ENCODE results near the gene NSG1.

NSG1 gene

DNA sequence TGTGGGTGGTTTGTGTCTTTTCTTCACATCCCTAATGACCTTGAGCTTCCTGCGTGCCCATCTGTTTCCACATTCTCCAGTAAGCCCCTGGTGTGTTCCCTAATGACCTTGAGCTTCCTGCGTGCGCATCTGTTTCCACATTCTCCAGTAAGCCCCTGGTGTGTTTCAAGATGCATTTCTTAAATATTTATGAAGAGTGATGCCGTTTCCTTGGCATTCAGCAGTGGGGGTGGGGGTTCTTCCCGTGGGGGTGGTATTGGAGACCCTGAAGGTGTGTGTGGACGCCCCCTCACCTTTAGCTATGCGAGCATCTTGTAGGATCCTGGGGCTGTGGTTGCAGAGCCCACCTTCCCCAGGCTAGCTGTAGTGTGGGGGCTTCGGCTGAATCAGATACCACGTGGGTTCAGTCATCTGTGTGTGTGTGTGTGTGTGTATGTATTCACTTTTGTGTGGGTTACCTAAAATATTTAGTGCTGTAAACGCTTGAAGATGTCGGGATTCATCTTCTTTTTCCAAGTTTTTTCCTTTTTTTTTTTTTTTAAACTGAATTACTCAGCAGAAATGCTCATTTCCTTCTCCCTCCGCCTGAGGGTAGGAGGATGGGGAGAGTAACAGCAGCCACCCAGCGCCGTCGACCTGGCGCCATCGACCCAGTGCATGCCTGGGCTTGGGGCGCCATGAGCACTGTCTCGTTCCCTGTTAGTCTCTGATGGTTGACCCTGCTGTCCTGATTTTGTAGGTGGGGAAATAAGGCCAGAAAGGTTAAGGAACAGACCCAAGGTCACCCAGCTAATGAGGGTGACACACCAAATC, 9.9 kb downstream of the NSG1 start:
- DNase-seq = no peak

DNA sequence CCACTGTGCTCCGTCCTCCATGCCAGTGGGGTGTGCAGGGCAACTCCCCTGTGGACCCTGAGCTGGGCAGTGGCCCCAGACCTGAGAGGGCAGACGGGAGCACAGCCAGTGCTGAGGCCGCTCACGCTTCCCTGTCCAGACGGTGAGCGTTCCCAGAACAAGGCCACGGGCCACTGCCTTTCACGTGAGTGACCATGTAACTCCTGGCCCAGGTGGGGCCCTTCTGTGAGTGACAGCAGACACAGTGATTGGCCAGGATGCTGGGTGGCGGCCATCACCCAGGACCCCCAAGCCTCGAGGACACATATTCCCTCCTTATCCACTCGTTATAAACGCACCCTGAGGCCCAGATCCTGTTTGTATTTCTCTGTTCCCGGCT, 10.5 kb downstream of the NSG1 start:
- no peak for DNase-seq

- no peak for DNase-seq
Observed at GRCh38 chr4:4398430-4398829, 11.5 kb downstream of the NSG1 start.

- no peak for DNase-seq
Observed at GRCh38 chr4:4401036-4401435, 14.1 kb downstream of the NSG1 start.

DNA sequence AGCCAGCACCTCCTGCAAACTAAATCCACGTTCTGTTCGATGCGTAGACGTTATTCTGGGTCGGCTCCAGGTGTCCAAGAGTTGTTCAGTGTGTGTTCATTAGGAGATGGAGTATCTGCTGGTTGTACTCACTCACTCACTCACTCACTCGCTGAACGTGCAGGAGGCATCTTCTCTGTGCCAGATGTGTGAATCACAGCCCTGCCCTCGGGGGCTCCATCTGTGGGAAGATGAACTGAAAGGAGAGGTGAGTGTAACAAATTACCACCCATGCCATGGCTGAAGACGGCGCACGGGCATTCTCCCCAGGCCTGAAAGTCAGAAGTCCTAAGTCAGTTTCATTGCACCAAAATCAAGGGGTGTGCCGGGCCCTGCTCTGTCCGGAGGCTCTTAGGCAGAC, 16.1 kb downstream of the NSG1 start:
- no peak for DNase-seq

DNA sequence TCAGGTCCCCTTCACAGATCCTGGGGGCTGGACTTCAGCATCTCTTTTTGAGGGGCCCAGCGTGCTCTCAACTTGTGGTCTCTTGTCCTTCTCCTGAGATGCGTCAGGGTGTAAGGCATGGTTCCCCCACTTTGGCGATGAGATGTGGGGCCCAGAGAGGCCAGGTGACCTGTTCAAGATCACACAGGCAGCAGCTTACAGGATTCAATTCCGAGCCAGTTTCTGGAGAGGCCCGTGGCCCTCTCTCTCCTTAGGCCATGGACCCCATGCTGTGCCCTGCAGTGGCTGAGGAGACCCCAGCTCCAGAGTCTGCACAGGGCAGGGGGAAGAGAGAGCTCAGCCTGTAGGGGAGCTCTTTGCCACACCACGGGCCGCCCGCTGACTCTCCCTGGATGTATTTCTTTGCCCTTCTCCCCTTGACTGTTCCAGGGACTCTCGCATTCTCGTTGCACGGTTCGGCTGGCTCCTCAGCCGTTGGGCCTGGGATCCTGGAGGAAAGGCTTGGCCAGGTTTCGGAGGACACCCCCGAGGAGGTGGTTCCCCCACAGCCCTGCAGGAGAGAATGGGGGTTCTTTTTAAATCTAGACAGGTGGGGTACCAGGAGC, 18.6 kb downstream of the NSG1 start:
- no peak for DNase-seq

DNA sequence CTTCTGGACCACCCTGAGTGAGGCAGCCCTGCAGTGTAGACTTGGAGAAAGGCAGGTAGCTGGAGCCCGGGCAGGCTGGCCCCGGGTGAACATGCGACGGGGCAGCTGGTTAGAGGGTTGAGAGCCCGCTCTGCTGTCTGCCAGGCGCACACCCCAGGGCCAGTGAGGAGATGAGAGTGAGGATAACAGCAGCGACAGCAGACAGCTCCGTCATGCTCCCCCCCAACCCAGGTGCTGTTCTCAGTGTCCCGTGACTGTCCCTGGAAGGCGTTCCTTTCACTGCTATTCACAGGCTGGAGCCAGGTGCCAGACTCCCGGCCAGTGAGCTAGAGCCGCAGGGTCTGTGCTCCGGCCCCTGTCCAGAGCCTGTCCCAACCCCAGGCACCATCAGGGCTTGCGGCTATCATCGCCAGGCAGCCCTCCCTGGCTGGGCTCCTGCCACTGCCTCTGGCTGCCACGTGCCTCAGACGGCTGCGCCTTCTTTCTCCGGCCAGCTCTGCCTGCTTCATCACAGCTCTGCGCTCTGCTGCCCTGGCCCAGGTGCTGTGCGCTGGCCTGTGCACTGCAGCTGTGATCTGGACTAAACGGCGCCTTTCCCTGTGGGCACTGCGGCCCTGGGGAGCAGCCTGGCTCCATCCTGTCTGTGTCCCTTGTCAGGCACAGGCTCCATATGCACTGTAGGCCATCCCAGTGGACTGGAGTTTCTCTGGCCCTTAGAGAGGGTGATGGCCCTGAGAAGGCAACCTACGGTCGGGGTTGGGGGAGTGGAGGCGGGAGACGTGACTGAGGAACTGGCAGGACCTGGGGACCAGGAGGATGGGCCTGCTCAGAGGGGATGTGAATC, 19.8 kb downstream of the NSG1 start:
- DNase-seq = no peak

GRCh38 chr4:4407299-4408131, 20.6 kb downstream of the NSG1 start:
- no peak for DNase-seq

- DNase-seq = no peak
Observed at GRCh38 chr4:4408132-4408523, 21.2 kb downstream of the NSG1 start.

DNA sequence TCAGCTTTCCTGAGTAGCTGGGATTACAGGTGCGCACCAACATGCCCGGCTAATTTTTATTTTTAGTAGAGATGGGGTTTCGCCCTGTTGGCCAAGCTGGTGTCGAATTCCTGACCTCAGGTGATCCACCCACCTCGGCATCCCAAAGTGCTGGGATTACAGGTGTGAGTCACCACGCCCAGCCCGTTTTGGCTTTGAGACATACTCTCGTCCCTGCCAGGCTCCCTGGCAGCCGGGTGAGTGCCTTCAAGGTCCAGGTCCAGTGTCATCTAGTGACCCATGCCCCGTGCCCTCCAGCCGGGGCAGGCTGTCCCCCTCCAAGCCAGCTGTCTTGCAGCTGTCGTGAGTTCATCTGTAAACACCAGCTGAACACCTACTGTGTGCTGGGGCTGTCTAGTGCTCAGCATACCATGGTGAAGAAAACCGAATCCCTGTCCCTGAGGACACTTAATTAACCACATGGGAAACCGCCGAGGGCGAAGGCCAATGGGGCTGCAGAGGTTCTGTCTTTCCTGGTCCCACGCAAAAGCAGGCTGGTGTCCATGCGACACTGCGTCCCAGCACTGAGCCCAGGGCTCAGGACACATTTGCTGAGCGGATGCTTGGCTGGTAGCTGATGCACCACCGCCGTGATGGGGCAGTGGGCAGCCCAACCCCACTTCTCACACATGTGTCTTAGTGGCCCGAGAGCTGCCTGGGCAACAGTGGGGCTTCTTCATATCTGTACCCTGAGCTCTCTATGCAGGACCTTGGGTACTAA, 21.9 kb downstream of the NSG1 start:
- DNase-seq = no peak

DNA sequence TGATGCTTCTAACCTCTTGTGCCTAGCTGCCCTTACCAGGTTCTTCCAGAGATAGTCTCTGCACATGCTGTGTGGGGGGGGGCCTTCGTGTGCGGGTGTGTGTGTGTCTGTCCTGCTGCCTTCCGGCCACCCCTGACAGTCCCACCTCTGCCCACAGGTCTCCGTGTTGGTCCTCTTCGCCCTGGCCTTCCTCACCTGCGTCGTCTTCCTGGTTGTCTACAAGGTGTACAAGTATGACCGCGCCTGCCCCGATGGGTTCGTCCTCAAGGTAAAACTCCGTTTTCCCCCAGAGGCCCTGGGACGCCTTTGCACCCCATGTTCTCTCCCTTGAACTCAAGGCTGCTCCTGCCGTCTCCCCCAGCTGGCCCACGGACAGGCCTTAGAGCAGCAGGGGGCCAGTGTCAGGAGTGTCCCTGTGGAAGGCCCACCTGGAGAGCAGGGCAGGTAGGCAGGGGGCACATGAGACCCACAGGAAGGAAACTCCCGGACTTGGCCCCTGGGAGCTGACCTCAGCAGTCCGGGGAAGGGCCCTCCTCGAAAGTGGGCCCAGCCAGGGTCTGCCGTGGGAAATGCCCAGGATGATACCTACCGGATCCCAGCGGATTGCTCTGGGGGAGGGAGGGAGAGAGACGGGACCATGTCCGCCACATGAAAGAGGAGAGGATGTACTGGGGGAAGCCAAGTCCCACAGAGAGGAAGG, 22.7 kb downstream of the NSG1 start:
- DNase-seq = no peak

DNA sequence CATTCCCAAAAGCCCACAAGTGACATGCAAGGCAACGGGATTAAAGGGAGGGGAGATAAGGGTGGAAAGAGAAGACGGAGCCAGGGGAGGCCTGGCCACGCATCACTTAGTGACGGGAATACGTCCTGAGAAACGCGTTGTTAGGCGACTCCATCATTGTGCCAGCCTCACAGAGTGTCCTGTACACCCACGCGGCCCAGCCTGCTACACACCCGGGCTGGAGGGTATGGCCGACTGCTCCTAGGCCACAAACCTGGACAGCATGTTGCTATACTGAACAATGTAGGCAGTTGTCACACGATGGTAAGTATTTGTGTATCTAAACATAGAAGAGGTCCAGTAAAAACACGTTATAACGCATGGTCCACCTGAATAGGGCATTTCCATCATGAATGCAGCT, 23.4 kb downstream of the NSG1 start:
- no peak for DNase-seq

GRCh38 chr4:4411906-4412305, 25.0 kb downstream of the NSG1 start:
- DNase-seq = no peak

DNA sequence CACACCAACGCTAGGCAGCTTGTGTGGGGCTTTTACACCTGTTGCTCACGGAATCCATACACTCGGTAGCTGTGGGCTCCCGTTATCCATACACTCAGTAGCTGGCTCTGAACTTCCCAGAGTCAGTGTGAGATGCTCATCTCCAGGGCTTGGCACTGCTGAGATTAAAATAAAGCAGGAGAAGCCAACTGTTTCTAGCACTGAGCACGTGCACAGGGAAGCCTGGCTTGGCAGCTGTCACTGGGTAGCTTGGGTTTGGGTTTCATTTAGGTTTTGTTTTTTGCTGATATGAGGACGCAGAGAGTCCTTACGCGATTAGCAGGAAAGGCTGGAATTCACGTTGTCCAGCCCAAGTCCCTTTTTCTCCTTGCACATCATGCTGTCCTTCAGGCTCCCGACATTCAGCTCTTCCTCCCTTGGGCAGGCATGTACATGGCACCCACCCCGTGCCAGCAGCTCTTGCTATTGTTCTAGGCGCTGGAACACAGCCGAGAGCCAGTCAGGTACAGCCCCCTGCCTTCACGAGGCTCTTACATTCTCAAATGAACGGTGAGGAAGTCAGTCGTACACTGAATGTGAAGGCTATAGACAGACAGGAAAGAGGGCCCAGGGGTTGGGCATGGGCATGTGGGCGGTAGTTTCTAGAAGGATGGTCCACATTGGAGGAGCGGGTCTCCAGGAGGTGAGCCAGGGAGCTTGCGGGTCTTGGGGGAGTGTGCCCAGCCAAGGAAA, 25.9 kb downstream of the NSG1 start:
- DNase-seq = no peak

GRCh38 chr4:4413373-4413725, 26.4 kb downstream of the NSG1 start:
- no peak for DNase-seq

- DNase-seq = no peak
Observed at GRCh38 chr4:4413806-4414205, 26.9 kb downstream of the NSG1 start.

- no peak for DNase-seq
Observed at GRCh38 chr4:4415107-4415805, 28.4 kb downstream of the NSG1 start.

DNA sequence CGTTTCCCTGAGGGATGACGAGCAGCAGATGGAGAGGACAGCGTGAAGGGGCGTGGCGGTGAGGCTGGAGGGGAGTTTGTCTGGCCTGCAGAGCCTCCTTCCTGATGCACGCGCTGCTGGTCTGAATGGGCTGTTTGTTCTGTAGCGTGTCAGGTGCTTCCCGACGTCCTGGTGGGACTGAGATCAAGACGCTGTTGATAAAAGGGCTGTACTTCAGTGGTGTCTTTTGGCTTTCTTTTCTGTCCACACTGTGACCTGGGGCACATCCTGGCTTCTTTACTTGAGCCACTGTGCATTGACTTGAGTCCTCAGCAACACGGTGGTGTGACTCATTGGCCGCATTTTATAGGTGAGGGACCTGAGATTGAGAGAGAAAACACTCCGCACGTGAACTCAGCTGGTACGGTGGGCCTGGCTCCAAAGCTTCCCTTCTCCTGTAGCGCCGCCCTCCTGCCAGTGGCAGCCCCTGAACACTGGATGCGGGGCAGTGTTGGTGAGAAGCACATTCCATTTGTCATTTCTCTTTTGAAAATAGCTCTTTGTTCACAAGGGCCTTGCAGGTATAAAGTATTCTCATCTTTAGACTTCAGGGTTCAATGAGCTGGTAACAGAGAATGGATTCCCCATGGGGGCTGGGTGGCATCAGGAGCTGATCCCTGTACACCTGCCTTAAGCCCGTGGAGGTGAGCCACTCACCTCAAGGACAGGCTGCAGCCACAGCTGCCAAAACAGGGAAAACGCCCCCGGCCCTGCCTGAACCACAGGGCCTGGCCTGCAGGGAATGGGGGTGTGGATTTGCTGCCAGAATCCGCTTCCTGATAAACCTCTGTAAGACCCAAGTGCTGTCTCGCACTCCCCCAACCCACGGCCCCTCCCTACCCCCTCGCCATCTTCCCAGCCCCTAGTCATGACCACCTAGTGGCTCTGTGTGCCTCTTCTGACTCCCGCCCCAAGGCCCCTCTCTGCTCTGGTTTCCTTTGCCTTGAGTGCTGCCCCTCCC, 29.2 kb downstream of the NSG1 start:
- no peak for DNase-seq

GRCh38 chr4:4416981-4417380, 30.1 kb downstream of the NSG1 start:
- DNase-seq = no peak
